ENCODE data around the gene SLC12A2. TPM values are rescaled to one million over a fixed set of nuclear protein-coding genes. Genes with fewer than 3 reads are reported as not detected.

Gene SLC12A2
- total RNA-seq, 2 experiments from 2014 or later, result 20.6 to 36.5 TPM

DNA sequence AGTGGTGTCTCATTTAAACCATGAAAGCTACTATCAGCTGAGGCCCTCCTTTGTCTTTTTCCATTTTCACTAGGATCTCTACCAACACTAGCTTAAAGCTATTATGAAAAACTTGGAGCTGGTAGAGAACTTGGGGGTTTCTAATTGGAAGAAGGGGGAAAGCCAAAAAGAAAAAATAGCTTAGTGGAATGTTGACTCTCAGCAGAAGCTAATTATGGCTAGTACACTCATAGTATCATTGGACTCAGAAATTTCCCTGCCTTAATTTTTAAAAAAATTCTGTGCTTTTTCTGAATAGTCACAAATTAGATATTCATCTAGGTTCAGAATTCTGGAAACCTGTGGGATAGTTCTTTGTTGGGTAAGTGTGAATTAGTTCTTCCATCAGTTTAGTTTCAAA is 8.0 kb downstream of the SLC12A2 start:
- ChIA-PET CTCF (ENCODE audit: unreplicated experiment) (no interaction called here), POLR2A (interaction anchor here (0.9 to 2.2 kb wide), 3 partner anchors 8 to 10 kb away, joined by 3 to 9 read pairs (median 4); no protein-coding TSS in a partner anchor)
- no TSS peak for BruUV-seq (replicated peaks)
- TF ChIP-seq, protein P1, sequence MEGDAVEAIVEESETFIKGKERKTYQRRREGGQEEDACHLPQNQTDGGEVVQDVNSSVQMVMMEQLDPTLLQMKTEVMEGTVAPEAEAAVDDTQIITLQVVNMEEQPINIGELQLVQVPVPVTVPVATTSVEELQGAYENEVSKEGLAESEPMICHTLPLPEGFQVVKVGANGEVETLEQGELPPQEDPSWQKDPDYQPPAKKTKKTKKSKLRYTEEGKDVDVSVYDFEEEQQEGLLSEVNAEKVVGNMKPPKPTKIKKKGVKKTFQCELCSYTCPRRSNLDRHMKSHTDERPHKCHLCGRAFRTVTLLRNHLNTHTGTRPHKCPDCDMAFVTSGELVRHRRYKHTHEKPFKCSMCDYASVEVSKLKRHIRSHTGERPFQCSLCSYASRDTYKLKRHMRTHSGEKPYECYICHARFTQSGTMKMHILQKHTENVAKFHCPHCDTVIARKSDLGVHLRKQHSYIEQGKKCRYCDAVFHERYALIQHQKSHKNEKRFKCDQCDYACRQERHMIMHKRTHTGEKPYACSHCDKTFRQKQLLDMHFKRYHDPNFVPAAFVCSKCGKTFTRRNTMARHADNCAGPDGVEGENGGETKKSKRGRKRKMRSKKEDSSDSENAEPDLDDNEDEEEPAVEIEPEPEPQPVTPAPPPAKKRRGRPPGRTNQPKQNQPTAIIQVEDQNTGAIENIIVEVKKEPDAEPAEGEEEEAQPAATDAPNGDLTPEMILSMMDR (conservative IDR thresholded peaks at IDR 0.05; ENCODE audit: low read length), result no peak
- no peak for TF ChIP-seq EZH2phosphoT487 (IDR thresholded peaks at IDR 0.05; ENCODE audit: borderline replicate concordance, low read depth, low read length)
- no peak overlapping the region for H3K4me2 ChIP-seq (ENCODE audit: low read length)
- H2AFZ ChIP-seq (ENCODE audit: low read length), result no peak overlapping the region
- H3K4me3 ChIP-seq (ENCODE audit: low read depth, low read length, poor library complexity, severe bottlenecking), result no peak overlapping the region
- H3K27ac ChIP-seq (ENCODE audit: low read depth, low read length, poor library complexity, severe bottlenecking), result no peak overlapping the region
- H3K9me2 ChIP-seq (ENCODE audit: insufficient read depth, low read length), result no peaks in the 10 kb centered on the region
- peaks cover 88% of the 10 kb centered on the region for H3K36me3 ChIP-seq (ENCODE audit: insufficient read depth, low read length)
- peaks cover 18% of the 10 kb centered on the region; the same call in 1 of the 2 replicates for H4K20me1 ChIP-seq (ENCODE audit: insufficient read depth, low read length)
- DNase-seq (ENCODE audit: low spot score), result no peak
- H3K4me1 ChIP-seq (ENCODE audit: insufficient read depth, low read length, poor library complexity, severe bottlenecking), result peaks cover 9% of the 10 kb centered on the region
- peaks cover 95% of the 10 kb centered on the region for H3K79me2 ChIP-seq (ENCODE audit: insufficient read depth, low read depth, low read length)
- H3K9me3 ChIP-seq (ENCODE audit: low read length), result peaks cover 16% of the 10 kb centered on the region
- intact Hi-C loops (cut with micrococcal nuclease; ENCODE audit: unreplicated experiment), result no loop called here

DNA sequence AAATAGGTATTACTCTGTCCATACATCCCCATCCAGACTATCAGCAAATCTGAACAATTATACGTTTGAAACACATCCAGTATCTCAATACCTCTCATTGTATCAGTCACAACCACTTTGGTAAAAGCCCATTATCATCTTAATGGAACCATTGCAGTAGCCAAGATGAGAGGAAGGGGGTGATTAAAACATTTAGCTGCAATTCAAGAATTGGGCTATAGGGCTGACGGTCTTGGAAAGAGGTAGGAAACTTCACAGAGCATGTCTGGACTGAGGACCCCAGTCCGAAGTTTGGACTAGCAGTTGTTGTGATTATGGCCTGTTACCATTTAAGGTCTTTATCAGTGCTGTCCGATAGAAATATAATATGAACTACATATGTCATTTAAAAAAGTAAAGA is 8.6 kb downstream of the SLC12A2 start:
- no TSS peak for BruUV-seq (replicated peaks)
- Histone ChIP-seq H3K4me1 (ENCODE audit: insufficient read depth, low read length, poor library complexity, severe bottlenecking) (peaks cover 3% of the 10 kb centered on the region), H3K4me3 (ENCODE audit: low read depth, low read length, poor library complexity, severe bottlenecking) (no peak overlapping the region), H2AFZ (ENCODE audit: low read length) (no peak overlapping the region), H3K27ac (ENCODE audit: low read depth, low read length, poor library complexity, severe bottlenecking) (no peak overlapping the region), H4K20me1 (ENCODE audit: insufficient read depth, low read length) (peaks cover 12% of the 10 kb centered on the region; the same call in 1 of the 2 replicates), H3K4me2 (ENCODE audit: low read length) (no peak overlapping the region), H3K9me2 (ENCODE audit: insufficient read depth, low read length) (no peaks in the 10 kb centered on the region), H3K9me3 (ENCODE audit: low read length) (peaks cover 22% of the 10 kb centered on the region), H3K79me2 (ENCODE audit: insufficient read depth, low read depth, low read length) (peaks cover 95% of the 10 kb centered on the region), H3K36me3 (ENCODE audit: insufficient read depth, low read length) (peaks cover 89% of the 10 kb centered on the region)
- TF ChIP-seq, protein P1 (conservative IDR thresholded peaks at IDR 0.05; ENCODE audit: low read length), result no peak
- ChIA-PET POLR2A (interaction anchor here (0.7 to 2.2 kb wide), 3 partner anchors 9 to 788 kb away, joined by 3 to 9 read pairs (median 4); no protein-coding TSS in a partner anchor), CTCF (ENCODE audit: unreplicated experiment) (no interaction called here)
- no peak for DNase-seq (ENCODE audit: low spot score)
- intact Hi-C loops (cut with micrococcal nuclease; ENCODE audit: unreplicated experiment), result no loop called here

DNA sequence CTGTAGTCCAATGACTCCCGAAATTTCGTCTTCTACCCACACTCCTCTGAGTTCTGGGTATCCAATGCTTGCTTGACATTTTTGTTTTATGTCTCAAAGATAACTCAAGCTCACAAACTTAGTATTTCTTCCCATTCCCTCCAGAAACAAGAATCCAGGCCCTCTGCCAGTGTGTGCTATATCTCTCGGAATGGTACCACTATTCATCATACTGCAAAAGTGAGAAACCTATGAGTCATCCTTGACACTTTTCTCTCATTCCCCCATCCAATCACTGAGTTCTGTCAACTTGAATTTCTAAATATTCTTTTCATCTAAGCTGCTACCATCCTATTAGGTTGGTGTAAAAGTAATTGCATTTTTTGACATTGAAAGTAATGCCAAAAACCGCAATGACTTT is 9.8 kb downstream of the SLC12A2 start:
- H3K27ac ChIP-seq (ENCODE audit: low read depth, low read length, poor library complexity, severe bottlenecking), result no peak overlapping the region
- H3K4me3 ChIP-seq (ENCODE audit: low read depth, low read length, poor library complexity, severe bottlenecking), result no peak overlapping the region
- TF ChIP-seq, protein P1 (conservative IDR thresholded peaks at IDR 0.05; ENCODE audit: low read length), result no peak
- no peak for TF ChIP-seq EZH2phosphoT487 (IDR thresholded peaks at IDR 0.05; ENCODE audit: borderline replicate concordance, low read depth, low read length)
- H3K9me3 ChIP-seq (ENCODE audit: low read length), result peaks cover 34% of the 10 kb centered on the region
- no peak overlapping the region for H2AFZ ChIP-seq (ENCODE audit: low read length)
- POLR2A ChIA-PET, result interaction anchor here (2.0 to 2.2 kb wide), 2 partner anchors 8 to 20 kb away, joined by 4 to 9 read pairs; no protein-coding TSS in a partner anchor
- intact Hi-C loops (cut with micrococcal nuclease; ENCODE audit: unreplicated experiment), result no loop called here
- no peaks in the 10 kb centered on the region for H3K9me2 ChIP-seq (ENCODE audit: insufficient read depth, low read length)
- BruUV-seq (replicated peaks), result no TSS peak
- peaks cover 95% of the 10 kb centered on the region for H3K79me2 ChIP-seq (ENCODE audit: insufficient read depth, low read depth, low read length)
- H4K20me1 ChIP-seq (ENCODE audit: insufficient read depth, low read length), result peaks cover 7% of the 10 kb centered on the region; the same call in 1 of the 2 replicates
- no peaks in the 10 kb centered on the region for H3K4me1 ChIP-seq (ENCODE audit: insufficient read depth, low read length, poor library complexity, severe bottlenecking)
- H3K4me2 ChIP-seq (ENCODE audit: low read length), result no peak overlapping the region
- DNase-seq (ENCODE audit: low spot score), result no peak
- CTCF ChIA-PET (ENCODE audit: unreplicated experiment), result no interaction called here
- H3K36me3 ChIP-seq (ENCODE audit: insufficient read depth, low read length), result peaks cover 89% of the 10 kb centered on the region
